ENCODE measurements around the gene TLX2. TPM values are rescaled to one million over a fixed set of nuclear protein-coding genes. Genes with fewer than 3 reads are reported as not detected.

The TLX2 gene
- total RNA-seq, 2 donors from 2014 or later: 0.12 to 0.40 TPM

DNA sequence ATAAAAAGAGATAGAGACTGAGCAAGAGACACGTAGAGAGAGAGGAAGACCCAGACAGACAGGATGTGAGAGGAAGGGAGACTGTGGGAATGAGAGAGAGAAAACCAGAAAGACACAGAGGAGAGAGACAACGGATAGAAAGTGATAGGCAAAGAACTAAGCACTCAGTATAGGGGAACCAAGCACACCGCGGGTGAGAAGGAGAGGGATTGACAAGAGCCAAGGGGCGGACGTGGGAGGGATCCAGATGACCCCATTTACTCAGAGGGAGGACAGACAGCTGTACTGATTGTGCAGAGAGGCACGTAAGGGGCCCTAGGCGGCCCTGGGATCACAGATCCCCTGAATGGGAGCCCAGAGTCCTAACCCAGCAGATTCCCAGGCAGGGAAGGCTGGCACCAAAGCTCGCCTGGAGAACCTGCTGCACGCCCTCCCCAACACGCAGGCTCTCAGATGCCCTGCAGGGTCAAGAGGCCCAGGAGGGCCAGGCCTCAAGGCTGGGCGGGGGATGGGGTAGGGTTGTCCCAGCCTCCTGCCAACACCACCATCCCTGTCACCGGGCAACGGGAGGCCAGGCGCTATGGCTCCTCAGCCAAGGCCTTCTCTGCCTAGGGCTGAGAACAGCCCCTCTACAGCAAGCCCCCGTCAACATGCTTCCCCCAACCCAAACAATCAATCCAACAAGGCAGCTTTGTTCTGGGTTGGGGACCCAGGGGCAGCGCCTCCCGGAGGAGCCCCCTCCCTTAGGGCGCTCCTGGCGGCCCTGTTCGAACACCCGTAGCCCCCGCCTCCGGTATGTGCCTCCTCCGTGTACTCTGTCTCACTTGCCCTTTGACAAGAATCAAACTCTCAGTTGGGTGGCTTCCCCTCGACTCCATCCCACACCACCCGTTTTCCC lies 38.9 kb downstream of the TLX2 start:
- Histone ChIP-seq H3K4me3 (peak overlapping the region; percentile 76), H3K36me3 (no peaks in the 10 kb centered on the region), H3K27me3 (no peaks in the 10 kb centered on the region), H3K27ac (peak overlapping the region; percentile 62), H3K9me3 (no peaks in the 10 kb centered on the region), H3K4me1 (no peaks in the 10 kb centered on the region), H3K9ac (ENCODE audit: low read depth in 2 of 2, low read length in 2 of 2) (peak overlapping the region; percentile 52 to 96)
- intact Hi-C loops (cut with DNase I): no loop called here
- TF ChIP-seq, protein P1, sequence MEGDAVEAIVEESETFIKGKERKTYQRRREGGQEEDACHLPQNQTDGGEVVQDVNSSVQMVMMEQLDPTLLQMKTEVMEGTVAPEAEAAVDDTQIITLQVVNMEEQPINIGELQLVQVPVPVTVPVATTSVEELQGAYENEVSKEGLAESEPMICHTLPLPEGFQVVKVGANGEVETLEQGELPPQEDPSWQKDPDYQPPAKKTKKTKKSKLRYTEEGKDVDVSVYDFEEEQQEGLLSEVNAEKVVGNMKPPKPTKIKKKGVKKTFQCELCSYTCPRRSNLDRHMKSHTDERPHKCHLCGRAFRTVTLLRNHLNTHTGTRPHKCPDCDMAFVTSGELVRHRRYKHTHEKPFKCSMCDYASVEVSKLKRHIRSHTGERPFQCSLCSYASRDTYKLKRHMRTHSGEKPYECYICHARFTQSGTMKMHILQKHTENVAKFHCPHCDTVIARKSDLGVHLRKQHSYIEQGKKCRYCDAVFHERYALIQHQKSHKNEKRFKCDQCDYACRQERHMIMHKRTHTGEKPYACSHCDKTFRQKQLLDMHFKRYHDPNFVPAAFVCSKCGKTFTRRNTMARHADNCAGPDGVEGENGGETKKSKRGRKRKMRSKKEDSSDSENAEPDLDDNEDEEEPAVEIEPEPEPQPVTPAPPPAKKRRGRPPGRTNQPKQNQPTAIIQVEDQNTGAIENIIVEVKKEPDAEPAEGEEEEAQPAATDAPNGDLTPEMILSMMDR (IDR thresholded peaks at IDR 0.05): no peak
- DNase-seq: no peak

DNA sequence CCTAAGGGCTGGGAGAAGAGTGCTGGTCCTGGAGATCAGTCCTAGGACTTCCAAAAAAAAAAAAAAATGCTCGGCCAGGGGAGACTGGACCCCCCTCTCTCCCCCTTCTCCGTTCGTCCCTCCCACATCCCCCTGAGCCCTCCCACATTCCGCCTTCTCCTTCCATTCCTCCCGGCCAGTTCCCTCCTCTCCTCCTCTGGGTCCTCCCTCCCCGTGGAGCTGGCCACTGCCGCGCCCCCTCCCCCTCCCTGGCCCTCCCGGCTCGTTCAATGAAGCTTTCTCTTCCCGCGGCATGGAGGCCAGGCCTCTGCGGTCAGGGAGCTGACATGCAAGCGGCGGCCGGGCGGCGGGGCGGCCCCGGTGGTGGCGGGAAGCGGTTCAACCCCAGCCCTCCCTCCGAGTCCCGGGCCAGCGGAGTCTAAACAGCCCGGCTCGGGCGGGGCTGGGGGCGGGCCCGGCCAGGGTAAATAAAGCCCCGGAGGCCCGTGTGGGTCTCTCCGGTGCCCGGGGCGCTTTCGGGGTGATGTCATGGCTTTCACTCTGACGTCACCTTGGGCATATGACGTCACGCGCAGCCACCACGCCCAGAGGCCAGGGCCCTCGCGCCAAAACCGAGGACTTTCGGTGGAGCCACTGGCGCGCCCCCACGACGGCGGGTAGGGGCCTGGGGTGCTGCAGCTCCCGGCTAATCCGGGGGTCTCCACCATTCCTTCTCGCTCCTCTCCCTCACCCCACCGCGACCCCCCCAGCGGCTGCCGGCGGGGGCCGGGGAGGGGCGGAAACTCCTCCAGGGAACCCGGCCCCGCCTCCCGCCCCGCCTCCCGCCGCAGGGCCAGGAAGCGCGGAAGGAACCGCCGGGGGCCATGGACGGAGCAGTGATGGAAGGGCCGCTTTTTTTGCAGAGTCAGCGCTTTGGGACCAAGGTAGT lies 39.9 kb downstream of the TLX2 start, which contains the start of the genes DOK1 and LOXL3:
Gene DOK1 (plus strand): TSS at position 829 of the 928 bp plus-strand sequence. CDS start 35 bp downstream, at position 864.
Gene LOXL3 (minus strand): TSS at position 51 of the 928 bp plus-strand sequence. CDS start 1,308 bp downstream, outside the sequence.
- Histone ChIP-seq H3K9ac (ENCODE audit: low read depth in 2 of 2, low read length in 2 of 2) (peak within 1 kb of the TSS; percentile 84 to 96), H3K27me3 (no peaks in the 10 kb centered on the region), H3K4me3 (peak within 1 kb of the TSS; percentile 76), H3K9me3 (no peaks in the 10 kb centered on the region), H3K4me1 (no peaks in the 10 kb centered on the region), H3K36me3 (no peaks in the 10 kb centered on the region), H3K27ac (peak within 1 kb of the TSS; percentile 62)
- TF ChIP-seq, protein P1 (IDR thresholded peaks at IDR 0.05): no peak
- intact Hi-C loops (cut with DNase I): no loop called here
- DNase-seq: peak; percentile 93

DNA sequence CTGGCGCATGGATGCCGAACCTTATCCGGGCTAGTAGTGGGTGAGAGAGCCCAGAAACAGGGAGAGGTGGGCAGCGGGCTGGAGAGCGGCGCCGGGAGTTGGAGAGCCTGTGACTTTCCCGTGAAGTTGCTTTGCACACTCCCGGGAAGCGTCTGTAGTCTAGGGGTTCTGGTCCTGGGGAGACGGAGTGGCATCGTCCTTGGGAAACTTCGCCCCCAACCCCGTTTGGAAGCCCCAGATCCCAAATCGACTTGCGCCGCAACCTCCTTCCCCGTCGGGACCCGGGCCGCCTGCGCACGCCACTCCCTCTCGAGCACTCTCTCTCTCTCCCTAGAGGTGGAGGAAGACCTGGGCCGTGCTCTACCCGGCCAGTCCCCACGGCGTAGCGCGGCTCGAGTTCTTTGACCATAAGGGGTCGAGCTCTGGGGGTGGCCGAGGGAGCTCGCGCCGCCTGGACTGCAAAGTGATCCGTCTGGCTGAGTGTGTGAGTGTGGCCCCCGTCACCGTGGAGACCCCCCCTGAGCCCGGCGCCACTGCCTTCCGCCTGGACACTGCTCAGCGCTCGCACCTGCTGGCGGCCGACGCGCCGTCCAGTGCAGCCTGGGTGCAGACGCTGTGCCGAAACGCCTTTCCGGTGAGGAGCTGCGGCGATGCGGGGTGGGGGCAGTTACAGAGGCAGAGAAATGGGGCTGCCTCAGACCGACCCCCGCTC lies 40.7 kb downstream of the TLX2 start:
- no peaks in the 10 kb centered on the region for H3K36me3 ChIP-seq
- H3K27me3 ChIP-seq: no peaks in the 10 kb centered on the region
- TF ChIP-seq, protein P1 (IDR thresholded peaks at IDR 0.05): no peak
- peak; percentile 74 for DNase-seq
- H3K9ac ChIP-seq (ENCODE audit: low read depth in 2 of 2, low read length in 2 of 2): peak overlapping the region; percentile 84 to 96
- H3K9me3 ChIP-seq: no peaks in the 10 kb centered on the region
- intact Hi-C loops (cut with DNase I): no loop called here
- H3K4me3 ChIP-seq: peak overlapping the region; percentile 76
- H3K27ac ChIP-seq: peak overlapping the region; percentile 62
- H3K4me1 ChIP-seq: no peaks in the 10 kb centered on the region

DNA sequence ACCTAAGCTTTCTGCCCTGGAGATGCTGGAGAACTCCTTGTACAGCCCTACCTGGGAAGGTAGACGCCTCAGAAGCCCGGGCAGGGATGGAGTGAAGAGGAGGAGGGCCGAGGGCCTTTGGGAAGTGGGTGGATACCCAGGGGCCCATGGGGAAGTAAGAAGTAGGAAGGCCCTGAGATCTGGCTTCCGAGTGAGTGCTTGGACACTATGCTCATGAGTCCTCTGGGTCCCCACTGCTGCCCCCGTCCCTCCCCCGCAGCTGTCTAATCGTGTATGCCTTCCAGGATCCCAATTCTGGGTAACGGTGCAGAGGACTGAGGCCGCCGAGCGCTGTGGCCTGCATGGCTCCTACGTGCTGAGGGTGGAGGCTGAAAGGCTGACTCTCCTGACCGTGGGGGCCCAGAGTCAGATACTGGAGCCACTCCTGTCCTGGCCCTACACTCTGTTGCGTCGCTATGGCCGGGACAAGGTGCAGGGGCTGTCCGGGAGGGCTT lies 41.4 kb downstream of the TLX2 start:
- H3K27me3 ChIP-seq: no peaks in the 10 kb centered on the region

More for the DNA sequence above, 41.4 kb downstream of the TLX2 start:
- H3K36me3 ChIP-seq: no peaks in the 10 kb centered on the region
- H3K4me1 ChIP-seq: no peaks in the 10 kb centered on the region
- peak overlapping the region; percentile 76 for H3K4me3 ChIP-seq
- H3K27ac ChIP-seq: no peak overlapping the region
- intact Hi-C loops (cut with DNase I): no loop called here
- no peak for DNase-seq
- H3K9ac ChIP-seq (ENCODE audit: low read depth in 2 of 2, low read length in 2 of 2): peak overlapping the region; percentile 6 to 96
- TF ChIP-seq, protein P1 (IDR thresholded peaks at IDR 0.05): no peak
- H3K9me3 ChIP-seq: no peaks in the 10 kb centered on the region
